HG03457 (cell line): ENCODE data around the gene DCAKD.

Experiments
- ATAC-seq: cut with Tn5 transposase; IDR thresholded peaks from one replicate; pipeline ENCODE4 v1.9.1; 2021; ENCODE audit warnings: moderate number of reproducible peaks; ENCODE audit not compliant: unreplicated experiment

DCAKD gene

DNA sequence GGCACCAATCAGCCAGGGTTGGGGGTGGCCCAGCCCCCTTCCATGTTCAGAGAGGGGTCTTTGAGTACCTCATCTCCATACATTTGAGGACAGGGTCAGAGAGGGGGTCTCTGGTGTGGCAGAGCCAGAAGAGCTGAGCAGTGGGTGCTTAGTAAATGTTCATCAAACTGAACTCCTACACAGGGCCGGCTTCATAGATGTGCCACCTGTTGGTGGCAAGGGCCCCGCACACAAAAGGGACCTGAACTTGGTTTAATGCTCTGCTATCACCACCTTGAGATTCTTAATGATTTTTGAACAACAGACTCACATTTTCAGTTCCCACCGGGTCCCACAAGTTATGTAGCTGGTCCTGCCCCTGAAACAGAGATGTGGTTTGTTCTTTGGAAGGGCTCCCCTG, 74.4 kb downstream of the DCAKD start:
- no peak for ATAC-seq

DNA sequence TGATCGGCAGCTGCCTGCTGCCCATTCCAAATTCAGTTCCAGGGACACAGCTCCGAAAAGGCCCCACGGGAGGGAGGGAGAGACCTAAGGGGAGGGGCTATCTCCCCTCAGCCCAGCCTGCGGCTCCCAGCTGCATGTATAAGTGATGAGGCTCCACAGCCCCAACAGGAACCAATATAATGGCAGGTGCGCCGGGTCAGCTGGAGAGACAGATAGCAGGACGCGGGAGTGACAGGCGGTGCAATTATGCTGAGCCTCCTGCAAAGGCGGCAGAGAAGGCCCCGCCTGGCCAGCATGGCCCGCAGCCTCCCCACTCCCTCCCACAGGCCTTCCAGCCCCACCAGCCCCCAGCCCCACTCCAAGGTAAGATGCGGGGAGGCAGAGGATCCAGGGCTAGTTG, 75.2 kb downstream of the DCAKD start:
- ATAC-seq, result no peak
